GM19025 (cell line): ENCODE measurements around the gene DHX29.

Source experiments
- ATAC-seq: cut with Tn5 transposase; IDR thresholded peaks from one replicate; pipeline ENCODE4 v1.9.1; 2021; ENCODE audit warnings: mild to moderate bottlenecking, low read depth, moderate library complexity; ENCODE audit not compliant: unreplicated experiment

Gene DHX29

GRCh38 chr5:55234121-55234700 lies 73.3 kb downstream of the DHX29 start:
- ATAC-seq = no peak

GRCh38 chr5:55232985-55233928 lies 74.2 kb downstream of the DHX29 start, which contains the start of gene CCNO:
TSS of gene CCNO (minus strand) at chr5:55233608. CDS start at chr5:55233523, 85 bp downstream.
- ATAC-seq = peak; percentile 65

- no peak for ATAC-seq
Measured at GRCh38 chr5:55232271-55232984, 75.1 kb downstream of the DHX29 start.

- no peak for ATAC-seq
Measured at GRCh38 chr5:55231919-55232270, 75.6 kb downstream of the DHX29 start.

GRCh38 chr5:55231029-55231918 lies 76.2 kb downstream of the DHX29 start:
- ATAC-seq = no peak

GRCh38 chr5:55230086-55230629 lies 77.3 kb downstream of the DHX29 start:
- ATAC-seq = no peak

- ATAC-seq = no peak
Measured at GRCh38 chr5:55227664-55228430, 79.6 kb downstream of the DHX29 start.

GRCh38 chr5:55226934-55227663 lies 80.4 kb downstream of the DHX29 start, which contains the start of gene MCIDAS:
TSS of gene MCIDAS (minus strand) at chr5:55227315. CDS start at chr5:55227138, 177 bp downstream.
- ATAC-seq = peak; percentile 49

GRCh38 chr5:55226027-55226933 lies 81.2 kb downstream of the DHX29 start:
- ATAC-seq = peak; percentile 43

GRCh38 chr5:55225346-55225745 lies 82.1 kb downstream of the DHX29 start:
- ATAC-seq = no peak

- no peak for ATAC-seq
Measured at GRCh38 chr5:55223812-55224240, 83.7 kb downstream of the DHX29 start.

- ATAC-seq = no peak
Measured at GRCh38 chr5:55222985-55223811, 84.3 kb downstream of the DHX29 start.

- no peak for ATAC-seq
Measured at GRCh38 chr5:55222092-55222984, 85.2 kb downstream of the DHX29 start.

- ATAC-seq = no peak
Measured at GRCh38 chr5:55220433-55221185, 86.9 kb downstream of the DHX29 start.

GRCh38 chr5:55219770-55220169 lies 87.7 kb downstream of the DHX29 start:
- no peak for ATAC-seq
